HEK293T (cell line): ENCODE results near the gene YBX3.

ENCODE experiments used
- CTCF ChIA-PET: fragments of 350-600 bp; formaldehyde crosslinking; extraction: SDS; loops from one replicate; lab custom pipeline; 2021; ENCODE audit warnings: antibody characterized with exemption, inconsistent platforms; lab: Yijun Ruan, JAX
- POLR2A ChIA-PET: fragments of 350-600 bp; formaldehyde crosslinking; extraction: SDS; loops from one replicate; lab custom pipeline; 2020; ENCODE audit warnings: antibody characterized with exemption, inconsistent platforms; lab: Yijun Ruan, JAX
- DNase-seq: peaks from one replicate; pipeline ENCODE4 v3.0.0; 2012; ENCODE audit warnings: mixed read lengths; ENCODE audit errors: extremely low spot score
- ARNT ChIP-seq: fragments of 450-650 bp; IDR thresholded peaks from 2 replicates; pipeline ENCODE4 v1.6.1; 2017; ENCODE audit warnings: mild to moderate bottlenecking
- BHLHE40 ChIP-seq: fragments of 450-650 bp; IDR thresholded peaks from 2 replicates; pipeline ENCODE4 v1.6.1; 2016; ENCODE audit warnings: mild to moderate bottlenecking, moderate library complexity, borderline replicate concordance
- CTBP1 ChIP-seq: fragments of 450-650 bp; IDR thresholded peaks from 2 replicates; pipeline ENCODE4 v1.6.1; 2016; ENCODE audit warnings: borderline replicate concordance
- ELF4 ChIP-seq: fragments of 450-650 bp; IDR thresholded peaks from 2 replicates; pipeline ENCODE4 v1.6.1; 2017; ENCODE audit warnings: antibody characterized with exemption
- FOXA1 ChIP-seq: fragments of 450-650 bp; IDR thresholded peaks from 2 replicates; pipeline ENCODE4 v1.6.1; 2016; ENCODE audit warnings: mild to moderate bottlenecking
- FOXK2 ChIP-seq: fragments of 450-650 bp; IDR thresholded peaks from 2 replicates; pipeline ENCODE4 v1.6.1; 2016; ENCODE audit warnings: mild to moderate bottlenecking
- FOXM1 ChIP-seq: fragments of 450-650 bp; IDR thresholded peaks from 2 replicates; pipeline ENCODE4 v1.6.1; 2017; ENCODE audit warnings: mild to moderate bottlenecking, borderline replicate concordance
- HDGF ChIP-seq: fragments of 450-650 bp; IDR thresholded peaks from 2 replicates; pipeline ENCODE4 v1.6.1; 2017; ENCODE audit warnings: antibody characterized with exemption, borderline replicate concordance
- L3MBTL2 ChIP-seq: fragments of 450-650 bp; conservative IDR thresholded peaks from 2 replicates; pipeline ENCODE4 v1.6.1; 2016; ENCODE audit warnings: mild to moderate bottlenecking
- LEF1 ChIP-seq: fragments of 450-650 bp; IDR thresholded peaks from 2 replicates; pipeline ENCODE4 v1.6.1; 2017; ENCODE audit warnings: mild to moderate bottlenecking, borderline replicate concordance
- NFRKB ChIP-seq: fragments of 450-650 bp; IDR thresholded peaks from 2 replicates; pipeline ENCODE4 v1.6.1; 2016; ENCODE audit warnings: mild to moderate bottlenecking, moderate library complexity
- PKNOX1 ChIP-seq: fragments of 450-650 bp; IDR thresholded peaks from 2 replicates; pipeline ENCODE4 v1.6.1; 2016
- SP1 ChIP-seq: fragments of 450-650 bp; IDR thresholded peaks from 2 replicates; pipeline ENCODE4 v1.6.1; 2017
- SUZ12 ChIP-seq: fragments of 450-650 bp; IDR thresholded peaks from 2 replicates; pipeline ENCODE4 v1.6.1; 2016; ENCODE audit warnings: mild to moderate bottlenecking
- TARDBP ChIP-seq: fragments of 450-650 bp; IDR thresholded peaks from 2 replicates; pipeline ENCODE4 v1.6.1; 2016
- ZNF384 ChIP-seq: fragments of 450-650 bp; IDR thresholded peaks from 2 replicates; pipeline ENCODE4 v1.6.1; 2016

The YBX3 gene

GRCh38 chr12:10722905-10723746 lies at the start of gene YBX3:
Gene YBX3 (minus strand): TSS chr12:10723323. CDS start chr12:10723111, 212 bp downstream.
- CTCF ChIA-PET: interaction anchor here (0.9 kb wide), 1 partner anchor 9 kb away, joined by 3 read pairs; no protein-coding TSS in a partner anchor
- POLR2A ChIA-PET: interaction anchor here (1.0 to 1.5 kb wide), 4 partner anchors 9 to 448 kb away, joined by 3 to 8 read pairs (median 4); partner anchors contain the start of gene SMIM10L1
- DNase-seq: peak; percentile 85
- TF ChIP-seq FOXA1 (no peak), LEF1 (no peak), FOXM1 (no peak), ELF4 (no peak), SUZ12 (no peak), SP1 (no peak), TARDBP (no peak)

- POLR2A ChIA-PET: no interaction called here
These were observed 48.1 kb upstream of the YBX3 start for GRCh38 chr12:10771132-10771733.

GRCh38 chr12:10759657-10760056 lies 36.5 kb upstream of the YBX3 start:
- POLR2A ChIA-PET: no interaction called here
- DNase-seq: no peak
- CTCF ChIA-PET: no interaction called here
- no peak for TF ChIP-seq HDGF
- no peak for TF ChIP-seq FOXK2

More at GRCh38 chr12:10771132-10771733, 48.1 kb upstream of the YBX3 start:
- CTCF ChIA-PET: interaction anchor here (0.8 to 3.3 kb wide), 4 partner anchors 335 to 1262 kb away, joined by 4 to 15 read pairs (median 5); no protein-coding TSS in a partner anchor
- DNase-seq: peak; percentile 22
- TF ChIP-seq PKNOX1 (no peak), TARDBP (no peak), ARNT (no peak), ELF4 (no peak), FOXM1 (no peak), CTBP1 (no peak), SP1 (no peak), FOXK2 (no peak), L3MBTL2 (no peak), HDGF (no peak)

- CTCF ChIA-PET: no interaction called here
- POLR2A ChIA-PET: no interaction called here
These were observed 33.1 kb upstream of the YBX3 start for GRCh38 chr12:10756194-10756593.

GRCh38 chr12:10753059-10753458 lies 29.9 kb upstream of the YBX3 start:
- POLR2A ChIA-PET: no interaction called here
- TF ChIP-seq TARDBP (no peak), LEF1 (no peak), FOXA1 (no peak), NFRKB (no peak), PKNOX1 (no peak), SP1 (no peak), ARNT (no peak), CTBP1 (no peak), HDGF (no peak), BHLHE40 (no peak), L3MBTL2 (no peak), SUZ12 (no peak), ZNF384 (no peak), ELF4 (no peak), FOXK2 (no peak), FOXM1 (no peak)
- CTCF ChIA-PET: no interaction called here
- DNase-seq: no peak

More at GRCh38 chr12:10756194-10756593, 33.1 kb upstream of the YBX3 start:
- DNase-seq: no peak
- TF ChIP-seq ELF4 (no peak), PKNOX1 (no peak), HDGF (no peak), FOXA1 (no peak), FOXM1 (no peak), CTBP1 (no peak), L3MBTL2 (no peak), LEF1 (no peak)

GRCh38 chr12:10750385-10750727 lies 27.2 kb upstream of the YBX3 start:
- CTCF ChIA-PET: interaction anchor here (0.6 to 2.0 kb wide), 16 partner anchors 10 to 796 kb away, joined by 3 to 25 read pairs (median 4); no protein-coding TSS in a partner anchor
- DNase-seq: no peak
- POLR2A ChIA-PET: no interaction called here
- TF ChIP-seq ZNF384 (no peak), LEF1 (no peak), FOXM1 (no peak), ELF4 (no peak), NFRKB (no peak), PKNOX1 (no peak), BHLHE40 (no peak), CTBP1 (no peak), SUZ12 (no peak), FOXK2 (no peak), L3MBTL2 (no peak)
